Memory B cell (primary cell): Measurements from ENCODE around the gene MFF.

ENCODE experiments used
- ATAC-seq: fragments of 150-1000 bp; cut with Tn5 transposase; 2 replicates; pipeline ENCODE4 v1.10.0; 2021; ENCODE audit warnings: low read depth, mild to moderate bottlenecking, moderate library complexity
- DNase-seq, 2 donors: peaks; one replicate each; pipeline ENCODE4 v3.0.0; 2022; ENCODE audit warnings: low spot score in 2 of 2
- H3K27ac Mint-ChIP-seq: one replicate; pipeline ENCODE4 v1.8.0; 2022; ENCODE audit warnings: mild to moderate bottlenecking, moderate library complexity, mixed read lengths
- H3K27me3 Mint-ChIP-seq: one replicate; pipeline ENCODE4 v1.8.0; 2022; ENCODE audit warnings: mixed read lengths
- H3K36me3 Mint-ChIP-seq: one replicate; pipeline ENCODE4 v1.8.0; 2022; ENCODE audit warnings: mild to moderate bottlenecking, mixed read lengths
- H3K4me1 Mint-ChIP-seq: one replicate; pipeline ENCODE4 v1.8.0; 2022; ENCODE audit warnings: mixed read lengths
- H3K4me3 Mint-ChIP-seq: one replicate; pipeline ENCODE4 v1.8.0; 2022; ENCODE audit warnings: mild to moderate bottlenecking, moderate library complexity, mixed read lengths
- H3K9me3 Mint-ChIP-seq: one replicate; pipeline ENCODE4 v1.8.0; 2022; ENCODE audit warnings: mixed read lengths

Gene MFF

GRCh38 chr2:227317834-227318233, 7.2 kb upstream of the MFF start:
- Mint-ChIP-seq H3K4me1 (no peaks in the 10 kb centered on the region), H3K9me3 (peaks cover 7% of the 10 kb centered on the region), H3K36me3 (peaks cover 5% of the 10 kb centered on the region), H3K27me3 (no peaks in the 10 kb centered on the region), H3K4me3 (no peak overlapping the region), H3K27ac (no peak overlapping the region)
- no peak for DNase-seq
- ATAC-seq, result no peak

- H3K4me3 Mint-ChIP-seq, result no peak overlapping the region
- H3K27ac Mint-ChIP-seq, result no peak overlapping the region
- DNase-seq, result no peak
- peaks cover 3% of the 10 kb centered on the region for H3K36me3 Mint-ChIP-seq
- H3K4me1 Mint-ChIP-seq, result no peaks in the 10 kb centered on the region
- H3K9me3 Mint-ChIP-seq, result peaks cover 7% of the 10 kb centered on the region
- no peaks in the 10 kb centered on the region for H3K27me3 Mint-ChIP-seq
- no peak for ATAC-seq
Measured at GRCh38 chr2:227320305-227321094, 4.6 kb upstream of the MFF start.

GRCh38 chr2:227322530-227323205, 2.4 kb upstream of the MFF start:
- Mint-ChIP-seq H3K27me3 (no peaks in the 10 kb centered on the region), H3K4me3 (no peak overlapping the region), H3K36me3 (no peaks in the 10 kb centered on the region), H3K27ac (no peak overlapping the region), H3K4me1 (peaks cover 8% of the 10 kb centered on the region), H3K9me3 (peaks cover 2% of the 10 kb centered on the region)
- no peak for DNase-seq
- ATAC-seq, result no peak

GRCh38 chr2:227323818-227324217, 1.2 kb upstream of the MFF start:
- Mint-ChIP-seq H3K4me3 (no peak overlapping the region), H3K4me1 (peaks cover 12% of the 10 kb centered on the region), H3K27ac (no peak overlapping the region), H3K27me3 (no peaks in the 10 kb centered on the region), H3K36me3 (no peaks in the 10 kb centered on the region), H3K9me3 (no peaks in the 10 kb centered on the region)
- DNase-seq, result no peak
- ATAC-seq, result no peak

GRCh38 chr2:227324642-227324994, 433 bp upstream of the MFF start:
- H3K4me3 Mint-ChIP-seq, result peak overlapping the region; percentile 96
- no peaks in the 10 kb centered on the region for H3K9me3 Mint-ChIP-seq
- peak overlapping the region; percentile 91 for H3K27ac Mint-ChIP-seq
- no peaks in the 10 kb centered on the region for H3K27me3 Mint-ChIP-seq
- no peaks in the 10 kb centered on the region for H3K36me3 Mint-ChIP-seq
- peak; percentile 2 to 18 for DNase-seq
- H3K4me1 Mint-ChIP-seq, result peaks cover 12% of the 10 kb centered on the region
- ATAC-seq, result no peak

- Mint-ChIP-seq H3K36me3 (no peaks in the 10 kb centered on the region), H3K9me3 (no peaks in the 10 kb centered on the region), H3K4me3 (peak overlapping the region; percentile 96), H3K27me3 (no peaks in the 10 kb centered on the region), H3K27ac (peak overlapping the region; percentile 91), H3K4me1 (peaks cover 12% of the 10 kb centered on the region)
- ATAC-seq (no peak), DNase-seq (no peak)
Measured at GRCh38 chr2:227325839-227326195, 766 bp downstream of the MFF start.

GRCh38 chr2:227326783-227327182, 1.7 kb downstream of the MFF start:
- ATAC-seq, result no peak
- Mint-ChIP-seq H3K9me3 (no peaks in the 10 kb centered on the region), H3K27me3 (no peaks in the 10 kb centered on the region), H3K4me3 (peak overlapping the region; percentile 14), H3K4me1 (peaks cover 12% of the 10 kb centered on the region), H3K36me3 (peaks cover 4% of the 10 kb centered on the region), H3K27ac (peak overlapping the region; percentile 35)
- DNase-seq, result no peak

- H3K9me3 Mint-ChIP-seq, result no peaks in the 10 kb centered on the region
- H3K27me3 Mint-ChIP-seq, result no peaks in the 10 kb centered on the region
- peaks cover 2% of the 10 kb centered on the region for H3K4me1 Mint-ChIP-seq
- DNase-seq (no peak), ATAC-seq (no peak)
- no peak overlapping the region for H3K4me3 Mint-ChIP-seq
- H3K27ac Mint-ChIP-seq, result peak overlapping the region; percentile 38
- H3K36me3 Mint-ChIP-seq, result peaks cover 30% of the 10 kb centered on the region
Measured at GRCh38 chr2:227335713-227336112, 10.7 kb downstream of the MFF start.

GRCh38 chr2:227337442-227337841, 12.4 kb downstream of the MFF start:
- DNase-seq (no peak), ATAC-seq (no peak)
- Mint-ChIP-seq H3K9me3 (no peaks in the 10 kb centered on the region), H3K4me3 (no peak overlapping the region), H3K36me3 (peaks cover 24% of the 10 kb centered on the region), H3K4me1 (no peaks in the 10 kb centered on the region), H3K27me3 (no peaks in the 10 kb centered on the region), H3K27ac (no peak overlapping the region)

- H3K4me1 Mint-ChIP-seq, result no peaks in the 10 kb centered on the region
- H3K27ac Mint-ChIP-seq, result no peak overlapping the region
- H3K9me3 Mint-ChIP-seq, result no peaks in the 10 kb centered on the region
- H3K4me3 Mint-ChIP-seq, result no peak overlapping the region
- DNase-seq (no peak), ATAC-seq (no peak)
- no peaks in the 10 kb centered on the region for H3K27me3 Mint-ChIP-seq
- H3K36me3 Mint-ChIP-seq, result peaks cover 24% of the 10 kb centered on the region
Measured at GRCh38 chr2:227339098-227339599, 14.1 kb downstream of the MFF start.

- H3K27ac Mint-ChIP-seq, result no peak overlapping the region
- no peaks in the 10 kb centered on the region for H3K9me3 Mint-ChIP-seq
- no peaks in the 10 kb centered on the region for H3K4me1 Mint-ChIP-seq
- H3K27me3 Mint-ChIP-seq, result no peaks in the 10 kb centered on the region
- ATAC-seq (no peak), DNase-seq (no peak)
- H3K4me3 Mint-ChIP-seq, result no peak overlapping the region
- H3K36me3 Mint-ChIP-seq, result peaks cover 18% of the 10 kb centered on the region
Measured at GRCh38 chr2:227340106-227340505, 15.1 kb downstream of the MFF start.

- Mint-ChIP-seq H3K4me3 (no peak overlapping the region), H3K36me3 (peaks cover 5% of the 10 kb centered on the region), H3K4me1 (no peaks in the 10 kb centered on the region), H3K9me3 (no peaks in the 10 kb centered on the region), H3K27ac (no peak overlapping the region), H3K27me3 (no peaks in the 10 kb centered on the region)
- DNase-seq, result no peak
- ATAC-seq, result no peak
Measured at GRCh38 chr2:227341553-227341952, 16.5 kb downstream of the MFF start.

GRCh38 chr2:227344231-227344630, 19.2 kb downstream of the MFF start:
- no peak overlapping the region for H3K4me3 Mint-ChIP-seq
- no peak for ATAC-seq
- no peak for DNase-seq
- H3K4me1 Mint-ChIP-seq, result no peaks in the 10 kb centered on the region
- no peak overlapping the region for H3K27ac Mint-ChIP-seq
- peaks cover 8% of the 10 kb centered on the region for H3K36me3 Mint-ChIP-seq
- H3K27me3 Mint-ChIP-seq, result no peaks in the 10 kb centered on the region
- H3K9me3 Mint-ChIP-seq, result no peaks in the 10 kb centered on the region

- Mint-ChIP-seq H3K4me1 (no peaks in the 10 kb centered on the region), H3K4me3 (no peak overlapping the region), H3K27ac (no peak overlapping the region), H3K36me3 (peaks cover 7% of the 10 kb centered on the region), H3K9me3 (no peaks in the 10 kb centered on the region), H3K27me3 (no peaks in the 10 kb centered on the region)
- ATAC-seq (no peak), DNase-seq (no peak)
Measured at GRCh38 chr2:227347117-227347516, 22.1 kb downstream of the MFF start.

- DNase-seq, result no peak
Measured at GRCh38 chr2:227348324-227348723, 23.3 kb downstream of the MFF start.

More at GRCh38 chr2:227348324-227348723, 23.3 kb downstream of the MFF start:
- Mint-ChIP-seq H3K4me3 (no peak overlapping the region), H3K27me3 (no peaks in the 10 kb centered on the region), H3K4me1 (no peaks in the 10 kb centered on the region), H3K36me3 (peaks cover 10% of the 10 kb centered on the region), H3K9me3 (no peaks in the 10 kb centered on the region), H3K27ac (no peak overlapping the region)
- no peak for ATAC-seq
